Epithelial cell of umbilical artery (primary cell): ENCODE measurements around the gene AQP4. TPM values are rescaled to one million over a fixed set of nuclear protein-coding genes. Genes with fewer than 3 reads are reported as not detected.

Source experiments
- total RNA-seq: library from RNA; depleted of rRNA; stranded (reverse); fragments of >200 nt; gene quantifications from 2 replicates; pipeline ENCODE4 v1.2.3, GENCODE V29; 2014

Gene AQP4, protein sequence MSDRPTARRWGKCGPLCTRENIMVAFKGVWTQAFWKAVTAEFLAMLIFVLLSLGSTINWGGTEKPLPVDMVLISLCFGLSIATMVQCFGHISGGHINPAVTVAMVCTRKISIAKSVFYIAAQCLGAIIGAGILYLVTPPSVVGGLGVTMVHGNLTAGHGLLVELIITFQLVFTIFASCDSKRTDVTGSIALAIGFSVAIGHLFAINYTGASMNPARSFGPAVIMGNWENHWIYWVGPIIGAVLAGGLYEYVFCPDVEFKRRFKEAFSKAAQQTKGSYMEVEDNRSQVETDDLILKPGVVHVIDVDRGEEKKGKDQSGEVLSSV
- not detected in 2 replicates for total RNA-seq

DNA sequence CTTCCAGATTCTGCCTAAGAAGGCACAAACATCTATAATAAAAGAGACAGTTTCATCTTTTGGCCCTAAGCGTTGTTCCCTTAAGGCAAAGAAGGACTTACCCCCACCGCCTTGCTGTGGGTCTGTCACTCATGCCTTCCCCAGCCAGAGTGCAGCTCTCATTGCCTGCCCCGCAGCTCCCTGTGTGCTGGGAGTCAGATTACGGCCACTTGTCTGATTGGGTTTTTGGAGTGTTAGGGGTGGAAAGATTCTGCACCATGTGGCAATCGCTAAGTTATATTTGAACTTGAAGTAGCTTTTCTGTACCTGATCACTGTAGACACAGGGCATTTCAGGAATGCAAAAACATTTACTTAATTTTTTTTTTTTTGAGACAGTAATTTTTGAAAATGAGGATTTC is at the start of gene AQP4:
Gene AQP4 (minus strand): TSS at position 151 of the 400 bp plus-strand sequence. CDS start 18 bp downstream, at position 133.

